Liver (tissue), 9 donors: ENCODE measurements around the gene STOM. TPM values are rescaled to one million over a fixed set of nuclear protein-coding genes. Genes with fewer than 3 reads are reported as not detected.

ENCODE experiments used
- DNase-seq: peaks from one replicate; pipeline ENCODE4 v3.0.0-alpha.2; 2017; ENCODE audit warnings: low spot score
- H3K27ac ChIP-seq, 2 donors: one replicate each; pipeline ENCODE4 v1.7.0; 2013; ENCODE audit warnings: inconsistent platforms in 2 of 2, low read length in 2 of 2, control low read depth in 1 of 2, low read depth in 1 of 2, mild to moderate bottlenecking in 1 of 2
- H3K27me3 ChIP-seq, 4 donors: one replicate each; pipeline versions ENCODE4 v1.6.1 to v1.7.0; 2013; ENCODE audit warnings: low read length in 3 of 4, inconsistent platforms in 1 of 4, mild to moderate bottlenecking in 1 of 4, moderate library complexity in 1 of 4; ENCODE audit not compliant: control insufficient read depth in 4 of 4, insufficient read depth in 4 of 4
- H3K36me3 ChIP-seq, 4 donors: one replicate each; pipeline versions ENCODE4 v1.6.1 to v1.7.0; 2013; ENCODE audit warnings: low read length in 3 of 4, mild to moderate bottlenecking in 3 of 4, low read depth in 1 of 4, moderate library complexity in 1 of 4; ENCODE audit not compliant: control insufficient read depth in 4 of 4, insufficient read depth in 3 of 4
- H3K4me1 ChIP-seq, 4 donors: one replicate each; pipeline versions ENCODE4 v1.6.1 to v1.7.0; 2013; ENCODE audit warnings: low read length in 3 of 4, mild to moderate bottlenecking in 3 of 4, moderate library complexity in 1 of 4; ENCODE audit not compliant: control insufficient read depth in 4 of 4, insufficient read depth in 4 of 4
- H3K4me3 ChIP-seq, 3 donors: one replicate each; pipeline versions ENCODE4 v1.6.1 to v1.7.0; 2013; ENCODE audit warnings: low read length in 3 of 3, control low read depth in 1 of 3, low read depth in 1 of 3, mild to moderate bottlenecking in 1 of 3
- H3K9ac ChIP-seq, 2 donors: one replicate each; pipeline ENCODE4 v1.7.0; 2013; ENCODE audit warnings: low read length in 2 of 2, mild to moderate bottlenecking in 2 of 2, moderate library complexity in 2 of 2, control low read depth in 1 of 2, low read depth in 1 of 2
- H3K9me3 ChIP-seq, 4 donors: one replicate each; pipeline versions ENCODE4 v1.6.1 to v1.7.0; 2013; ENCODE audit warnings: low read length in 3 of 4; ENCODE audit not compliant: control insufficient read depth in 4 of 4
- ATF3 ChIP-seq: IDR thresholded peaks from 2 replicates; pipeline ENCODE4 v1.6.1; 2016; ENCODE audit warnings: antibody characterized with exemption
- CTCF ChIP-seq: fragments of 150-350 bp; IDR thresholded peaks from 2 replicates; pipeline ENCODE4 v1.5.1; 2017; ENCODE audit warnings: improper control_type of control experiment, low read depth, low read length; ENCODE audit not compliant: missing input control
- EGR1 ChIP-seq, 2 donors: IDR thresholded peaks; 2 replicates each; pipeline ENCODE4 v1.6.1; 2016 to 2018; ENCODE audit warnings: antibody characterized with exemption in 2 of 2, low read depth in 2 of 2
- GABPA ChIP-seq, 2 donors: IDR thresholded peaks in 1 of 2; conservative IDR thresholded peaks in 1 of 2; 2 replicates each; pipeline ENCODE4 v1.6.1; 2016; ENCODE audit warnings: antibody characterized with exemption in 2 of 2, mild to moderate bottlenecking in 1 of 2, moderate library complexity in 1 of 2
- HNF4A ChIP-seq, 2 donors: conservative IDR thresholded peaks; 2 replicates each; pipeline ENCODE4 v1.6.1; 2016; ENCODE audit warnings: antibody characterized with exemption in 2 of 2, mild to moderate bottlenecking in 2 of 2
- HNF4G ChIP-seq: IDR thresholded peaks from 2 replicates; pipeline ENCODE4 v1.6.1; 2016; ENCODE audit warnings: antibody characterized with exemption
- JUND ChIP-seq, 2 donors: IDR thresholded peaks; 2 replicates each; pipeline ENCODE4 v1.6.1; 2016; ENCODE audit warnings: antibody characterized with exemption in 2 of 2
- MAX ChIP-seq: IDR thresholded peaks from 2 replicates; pipeline ENCODE4 v1.6.1; 2016; ENCODE audit warnings: antibody characterized with exemption
- NR2F2 ChIP-seq: IDR thresholded peaks from 2 replicates; pipeline ENCODE4 v1.6.1; 2016; ENCODE audit warnings: antibody characterized with exemption
- RAD21 ChIP-seq, 2 donors: IDR thresholded peaks; 2 replicates each; pipeline ENCODE4 v1.6.1; 2016; ENCODE audit warnings: antibody characterized with exemption in 2 of 2, mild to moderate bottlenecking in 2 of 2
- REST ChIP-seq: IDR thresholded peaks from 2 replicates; pipeline ENCODE4 v1.6.1; 2016; ENCODE audit warnings: antibody characterized with exemption, mild to moderate bottlenecking
- RXRA ChIP-seq, 2 donors: IDR thresholded peaks; 2 replicates each; pipeline ENCODE4 v1.6.1; 2017 to 2018; ENCODE audit warnings: antibody characterized with exemption in 2 of 2, mild to moderate bottlenecking in 1 of 2
- SP1 ChIP-seq: IDR thresholded peaks from 2 replicates; pipeline ENCODE4 v1.6.1; 2018; ENCODE audit warnings: antibody characterized with exemption, mild to moderate bottlenecking
- TAF1 ChIP-seq: conservative IDR thresholded peaks from 2 replicates; pipeline ENCODE4 v1.6.1; 2016; ENCODE audit warnings: antibody characterized with exemption, mild to moderate bottlenecking
- YY1 ChIP-seq: IDR thresholded peaks from 2 replicates; pipeline ENCODE4 v1.6.1; 2016; ENCODE audit warnings: antibody characterized with exemption, mild to moderate bottlenecking
- ZBTB33 ChIP-seq: IDR thresholded peaks from 2 replicates; pipeline ENCODE4 v1.6.1; 2016; ENCODE audit warnings: antibody characterized with exemption
- WGBS: extraction: QIAGEN DNeasy Blood & Tissue Kit; methylation state at CpG from one replicate; pipeline ENCODE4 v1.1.7; 2013; 5-methylcytosine and 5-hydroxymethylcytosine counted together
- polyA plus RNA-seq, 2 donors: library from polyadenylated mRNA; stranded (reverse) in 1 of 2; unstranded in 1 of 2; fragments of 200-250 nt in 1 of 2; fragments of >200 nt in 1 of 2; fragmentation: Nextera tagmentation in 1 of 2; extraction: Ambion mirVana in 1 of 2; gene quantifications; one replicate each; pipeline versions ENCODE4 v1.2.1 to v1.2.3, GENCODE V29; 2013 to 2015
- total RNA-seq, 2 donors: library from RNA; depleted of rRNA; stranded (reverse); fragments of >200 nt; gene quantifications; one replicate each; pipeline ENCODE4 v1.2.3, GENCODE V29; 2014
- donor health status: healthy.
- donor health status: healthy.
- donor health status: healthy.
- donor health status: healthy.
- donor health status: healthy.

Gene STOM
- total and polyA plus RNA-seq, 4 donors, result 150 to 398 (median 265) TPM

- TF ChIP-seq REST (no peak), NR2F2 (no peak)
Measured at GRCh38 chr9:121295662-121296191, 74.3 kb downstream of the STOM start (continued).

- peaks cover 3 to 8% (median 3%) of the 10 kb centered on the region in 4 donors for H3K4me1 ChIP-seq
- 92% methylated on average over 13 of the region's 13 CpGs for WGBS
- H3K4me3 ChIP-seq, result no peak overlapping the region
- H3K9ac ChIP-seq, result no peak overlapping the region
- H3K9me3 ChIP-seq, result no peaks in the 10 kb centered on the region
- DNase-seq, result no peak
- no peaks in the 10 kb centered on the region for H3K27me3 ChIP-seq
- no peaks in the 10 kb centered on the region for H3K36me3 ChIP-seq
- H3K27ac ChIP-seq, result peak overlapping the region in 1 of 2 donors; percentile 25
- no peak for TF ChIP-seq CTCF
- no peak for TF ChIP-seq HNF4G
- TF ChIP-seq HNF4A (conservative IDR thresholded peaks at IDR 0.05), result peak in 1 of 2 donors; percentile 16
- TF ChIP-seq MAX, result no peak
- no peak for TF ChIP-seq GABPA (IDR thresholded peaks at IDR 0.05 in 1 of 2, conservative IDR thresholded peaks at IDR 0.05 in 1 of 2)
- TF ChIP-seq SP1, result peak; percentile 33
- peak in 1 of 2 donors; percentile 15 for TF ChIP-seq RAD21 (IDR thresholded peaks at IDR 0.05)
- no peak for TF ChIP-seq JUND (IDR thresholded peaks at IDR 0.05)
Measured at GRCh38 chr9:121294866-121295661, 75.0 kb downstream of the STOM start.

GRCh38 chr9:121294151-121294743 is 75.8 kb downstream of the STOM start:
- DNase-seq, result no peak
- no peaks in the 10 kb centered on the region for H3K36me3 ChIP-seq
- TF ChIP-seq ZBTB33, result no peak
- no peak for TF ChIP-seq YY1
- TF ChIP-seq HNF4A (conservative IDR thresholded peaks at IDR 0.05), result no peak
- TF ChIP-seq GABPA (IDR thresholded peaks at IDR 0.05 in 1 of 2, conservative IDR thresholded peaks at IDR 0.05 in 1 of 2), result no peak
- no peak for TF ChIP-seq EGR1 (IDR thresholded peaks at IDR 0.05; ENCODE audit: low read depth in 2 of 2)
- TF ChIP-seq CTCF, result no peak
- no peak for TF ChIP-seq SP1
- no peak for TF ChIP-seq TAF1
- no peak for TF ChIP-seq ATF3
- no peak for TF ChIP-seq MAX
- no peak for TF ChIP-seq HNF4G
- no peak for TF ChIP-seq NR2F2
- no peak for TF ChIP-seq RAD21 (IDR thresholded peaks at IDR 0.05)
- TF ChIP-seq RXRA (IDR thresholded peaks at IDR 0.05), result no peak
- H3K4me3 ChIP-seq, result no peak overlapping the region
- no peaks in the 10 kb centered on the region for H3K27me3 ChIP-seq
- no peaks in the 10 kb centered on the region for H3K9me3 ChIP-seq
- 86% methylated on average over 6 of the region's 6 CpGs for WGBS
- no peak overlapping the region for H3K27ac ChIP-seq
- peaks cover 0 to 2% (median 0%) of the 10 kb centered on the region in 4 donors for H3K4me1 ChIP-seq
- no peak overlapping the region for H3K9ac ChIP-seq
